Mammary epithelial cell (primary cell): ENCODE results near the gene CDC37.

ENCODE experiments used
- EZH2 ChIP-seq: IDR thresholded peaks from 2 replicates; pipeline ENCODE4 v1.6.1; 2012; ENCODE audit warnings: low read length, inconsistent platforms, borderline replicate concordance
- TF ChIP-seq, protein P1 (sequence below), 2 donors: IDR thresholded peaks in 1 of 2; conservative IDR thresholded peaks in 1 of 2; 2 replicates each; pipeline ENCODE4 v1.5.1; 2011 to 2012; ENCODE audit warnings: inconsistent platforms in 2 of 2, low read length in 2 of 2, mild to moderate bottlenecking in 2 of 2, control low read depth in 1 of 2, low read depth in 1 of 2; ENCODE audit not compliant: insufficient read depth in 1 of 2; ENCODE audit errors: extremely low read depth in 1 of 2

DNA sequence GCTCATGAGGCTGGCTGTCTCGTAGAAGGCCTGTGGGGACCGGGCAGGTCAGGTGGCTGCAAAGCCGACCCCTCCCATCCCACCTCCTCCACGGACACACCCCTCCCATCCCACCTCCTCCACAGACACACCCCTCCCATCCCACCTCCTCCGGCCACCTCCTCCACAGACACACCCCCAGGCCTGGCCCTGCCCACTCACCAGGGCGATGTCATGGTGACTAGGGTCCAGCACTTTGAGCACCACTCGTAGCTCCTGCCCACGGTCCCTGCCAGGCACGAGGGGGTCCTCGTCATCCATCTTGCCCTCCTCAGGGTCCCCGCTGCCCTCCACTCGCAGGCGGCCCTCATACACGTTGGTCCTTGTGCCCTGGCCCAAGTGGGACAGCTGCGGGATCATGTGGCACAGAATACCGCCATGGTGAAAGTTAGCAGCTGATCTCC lies 41.8 kb downstream of the CDC37 start:
- TF ChIP-seq, protein P1, sequence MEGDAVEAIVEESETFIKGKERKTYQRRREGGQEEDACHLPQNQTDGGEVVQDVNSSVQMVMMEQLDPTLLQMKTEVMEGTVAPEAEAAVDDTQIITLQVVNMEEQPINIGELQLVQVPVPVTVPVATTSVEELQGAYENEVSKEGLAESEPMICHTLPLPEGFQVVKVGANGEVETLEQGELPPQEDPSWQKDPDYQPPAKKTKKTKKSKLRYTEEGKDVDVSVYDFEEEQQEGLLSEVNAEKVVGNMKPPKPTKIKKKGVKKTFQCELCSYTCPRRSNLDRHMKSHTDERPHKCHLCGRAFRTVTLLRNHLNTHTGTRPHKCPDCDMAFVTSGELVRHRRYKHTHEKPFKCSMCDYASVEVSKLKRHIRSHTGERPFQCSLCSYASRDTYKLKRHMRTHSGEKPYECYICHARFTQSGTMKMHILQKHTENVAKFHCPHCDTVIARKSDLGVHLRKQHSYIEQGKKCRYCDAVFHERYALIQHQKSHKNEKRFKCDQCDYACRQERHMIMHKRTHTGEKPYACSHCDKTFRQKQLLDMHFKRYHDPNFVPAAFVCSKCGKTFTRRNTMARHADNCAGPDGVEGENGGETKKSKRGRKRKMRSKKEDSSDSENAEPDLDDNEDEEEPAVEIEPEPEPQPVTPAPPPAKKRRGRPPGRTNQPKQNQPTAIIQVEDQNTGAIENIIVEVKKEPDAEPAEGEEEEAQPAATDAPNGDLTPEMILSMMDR (conservative IDR thresholded peaks at IDR 0.05 in 1 of 2, IDR thresholded peaks at IDR 0.05 in 1 of 2; ENCODE audit: extremely low read depth in 1 of 2, insufficient read depth in 1 of 2, low read depth in 1 of 2, low read length in 2 of 2), result no peak
- TF ChIP-seq EZH2, result no peak
